Measurements from ENCODE around the gene CAMK2B. TPM values are rescaled to one million over a fixed set of nuclear protein-coding genes. Genes with fewer than 3 reads are reported as not detected.

The CAMK2B gene
- total RNA-seq, 4 donors from 2014 or later, result 7.0 to 19.3 (median 18.5) TPM

GRCh38 chr7:44224080-44224973, 101.1 kb downstream of the CAMK2B start:
- WGBS, 2 donors, result 76 to 79% methylated on average over 17 to 18 of the region's 18 CpGs
- no peaks in the 10 kb centered on the region for H3K27me3 ChIP-seq
- no peak overlapping the region for H3K27ac ChIP-seq
- no peak for DNase-seq
- H3K9me3 ChIP-seq, result no peaks in the 10 kb centered on the region
- no peaks in the 10 kb centered on the region for H3K4me1 ChIP-seq
- TF ChIP-seq POLR2A (IDR thresholded peaks at IDR 0.05), result no peak
- no peak for TF ChIP-seq CTCF (IDR thresholded peaks at IDR 0.05)
- intact Hi-C loops (cut with DNase I), result no loop called here
- no peaks in the 10 kb centered on the region for H3K36me3 ChIP-seq
- no peak overlapping the region for H3K4me3 ChIP-seq (replicated peaks in 1 of 3)

- no peak for DNase-seq
- Histone ChIP-seq H3K4me1 (no peaks in the 10 kb centered on the region), H3K36me3 (no peaks in the 10 kb centered on the region), H3K4me3 (replicated peaks in 1 of 3) (no peak overlapping the region), H3K27me3 (no peaks in the 10 kb centered on the region), H3K27ac (no peak overlapping the region), H3K9me3 (no peaks in the 10 kb centered on the region)
- TF ChIP-seq POLR2A (IDR thresholded peaks at IDR 0.05) (no peak), CTCF (IDR thresholded peaks at IDR 0.05) (no peak)
- intact Hi-C loops (cut with DNase I), result no loop called here
- 70 to 74% methylated on average over 5 of the region's 5 CpGs for WGBS, 2 donors
These were observed 101.9 kb downstream of the CAMK2B start for GRCh38 chr7:44223362-44224079.

- no peak for DNase-seq
These were observed 102.6 kb downstream of the CAMK2B start for GRCh38 chr7:44222776-44223261.

GRCh38 chr7:44222074-44222473, 103.3 kb downstream of the CAMK2B start:
- Histone ChIP-seq H3K27me3 (no peaks in the 10 kb centered on the region), H3K9me3 (no peaks in the 10 kb centered on the region), H3K36me3 (no peaks in the 10 kb centered on the region), H3K27ac (no peak overlapping the region), H3K4me1 (no peaks in the 10 kb centered on the region), H3K4me3 (replicated peaks in 1 of 3) (no peak overlapping the region)
- intact Hi-C loops (cut with DNase I), result no loop called here
- 87 to 92% methylated on average over 11 of the region's 11 CpGs for WGBS, 2 donors
- TF ChIP-seq POLR2A (IDR thresholded peaks at IDR 0.05) (no peak), CTCF (IDR thresholded peaks at IDR 0.05) (no peak)
- DNase-seq, result no peak

More at GRCh38 chr7:44222776-44223261, 102.6 kb downstream of the CAMK2B start:
- Histone ChIP-seq H3K4me3 (replicated peaks in 1 of 3) (no peak overlapping the region), H3K9me3 (no peaks in the 10 kb centered on the region), H3K36me3 (no peaks in the 10 kb centered on the region), H3K27ac (no peak overlapping the region), H3K27me3 (no peaks in the 10 kb centered on the region), H3K4me1 (no peaks in the 10 kb centered on the region)
- 89 to 94% methylated on average over 10 to 11 of the region's 11 CpGs for WGBS, 2 donors
- no peak for TF ChIP-seq POLR2A (IDR thresholded peaks at IDR 0.05)
- TF ChIP-seq CTCF (IDR thresholded peaks at IDR 0.05), result no peak
- intact Hi-C loops (cut with DNase I), result no loop called here

Measured in thyroid gland (tissue), 4 donors.